Measurements from ENCODE around the gene IDH3A.

DNA sequence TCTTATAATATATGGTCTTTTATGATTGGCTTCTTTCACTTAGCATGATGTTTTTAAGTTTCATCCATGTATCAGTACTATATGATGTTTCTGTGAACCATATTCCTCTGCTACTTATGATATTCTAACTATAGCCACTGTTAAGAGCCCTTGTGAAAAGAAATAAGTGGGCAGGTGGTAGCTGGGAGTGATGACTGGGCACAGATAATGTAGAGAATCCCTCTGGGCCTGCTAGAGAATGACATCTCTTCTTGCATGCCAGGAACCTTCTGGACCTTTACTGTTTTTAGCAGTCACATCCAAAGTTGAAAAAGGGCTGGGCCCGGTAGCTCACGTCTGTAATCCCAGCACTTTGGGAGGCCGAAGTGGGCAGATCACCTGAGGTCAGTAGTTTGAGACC lies 10.2 kb downstream of the IDH3A start:
- no peak for TF ChIP-seq CTCF (conservative IDR thresholded peaks at IDR 0.05 in 1 of 2, IDR thresholded peaks at IDR 0.05 in 1 of 2; ENCODE audit: extremely low read depth in 1 of 2, insufficient read depth in 1 of 2, low read depth in 1 of 2, low read length in 2 of 2)
- no peak for TF ChIP-seq EZH2 (IDR thresholded peaks at IDR 0.05; ENCODE audit: borderline replicate concordance, low read length)
